GM19463 (cell line): Measurements from ENCODE around the gene STYXL2.

Experiments used
- ATAC-seq: cut with Tn5 transposase; IDR thresholded peaks from one replicate; pipeline ENCODE4 v1.9.1; 2021; ENCODE audit warnings: mild to moderate bottlenecking, moderate library complexity; ENCODE audit not compliant: unreplicated experiment

The STYXL2 gene

DNA sequence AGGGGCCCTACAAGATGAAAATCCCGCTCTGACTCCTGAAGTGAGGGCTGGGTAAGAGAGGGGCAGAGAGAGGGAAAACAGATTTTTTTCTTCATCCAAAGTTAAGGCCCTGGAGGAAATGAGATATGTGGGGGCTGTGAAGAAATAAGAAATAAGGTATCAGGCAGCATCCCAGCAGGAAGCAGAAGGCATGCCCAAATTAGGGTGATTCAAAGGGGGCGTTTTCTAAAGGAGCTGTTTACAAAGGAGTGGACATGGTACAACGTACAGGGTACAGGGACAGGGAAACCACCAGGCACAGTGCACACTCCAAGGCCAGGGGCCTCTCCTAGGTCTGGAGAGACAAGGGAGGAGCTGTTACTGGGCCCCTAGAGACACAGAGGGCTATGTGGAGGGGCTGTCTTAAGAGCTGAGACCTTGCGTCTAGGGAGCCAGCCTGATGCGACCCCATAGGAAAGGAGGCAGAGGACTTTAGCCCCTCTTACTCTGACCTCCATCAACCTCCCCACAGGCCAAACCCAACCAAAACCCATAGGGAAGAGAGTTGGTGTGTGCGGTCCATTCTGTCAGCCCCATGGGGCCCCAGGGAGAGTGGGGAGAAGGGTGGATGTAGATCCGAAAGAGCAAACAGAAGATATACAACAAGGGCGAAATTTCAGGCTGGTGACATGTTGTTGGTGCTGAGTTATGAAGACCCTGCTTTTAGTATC lies 38.6 kb downstream of the STYXL2 start:
- no peak for ATAC-seq

DNA sequence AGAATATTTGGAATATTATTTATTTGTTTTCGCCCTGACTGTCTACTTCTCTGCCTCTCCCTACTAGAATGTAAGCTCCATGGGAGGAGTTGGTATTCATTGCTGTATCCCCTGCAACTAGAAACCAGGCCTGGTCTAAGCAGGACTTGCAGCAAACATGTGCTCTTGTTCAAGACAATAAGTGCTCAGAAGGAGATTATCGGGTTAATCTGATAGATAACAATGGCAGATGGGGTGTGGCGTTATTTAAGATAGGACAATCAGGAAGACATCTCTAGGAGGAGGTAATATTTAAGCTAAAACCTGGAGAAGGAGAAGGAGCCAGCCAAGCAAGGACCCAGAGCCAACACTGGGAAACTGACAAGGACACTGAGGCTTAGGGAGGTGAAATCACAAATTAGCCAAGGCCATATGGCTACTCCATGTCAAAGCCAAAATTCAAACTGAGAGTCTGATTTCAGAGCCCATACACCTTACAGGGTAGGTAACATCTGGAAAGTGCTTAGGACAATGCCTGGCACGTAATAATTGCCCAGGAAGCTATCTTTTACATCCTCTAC lies 41.5 kb downstream of the STYXL2 start:
- no peak for ATAC-seq

DNA sequence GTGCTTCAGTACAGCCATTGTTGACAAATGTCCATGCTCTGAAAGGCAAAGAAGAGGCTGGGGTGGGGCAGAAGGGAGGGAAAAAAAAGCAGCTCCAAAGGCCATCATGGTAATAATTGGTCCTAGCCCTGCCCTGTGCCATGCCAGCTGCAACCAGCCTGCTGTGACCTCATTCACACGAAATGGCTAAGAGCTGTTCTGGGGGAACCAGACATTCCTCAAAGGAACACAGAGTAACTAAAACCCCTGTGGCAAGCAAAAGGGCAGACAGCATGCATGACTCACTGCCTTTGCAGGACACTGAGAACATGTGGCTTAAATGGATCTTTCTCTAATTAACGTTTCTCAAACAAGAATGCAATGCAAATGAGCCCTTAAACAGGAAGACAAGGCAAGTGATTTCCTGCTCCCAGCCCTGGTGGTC lies 42.3 kb downstream of the STYXL2 start:
- ATAC-seq, result no peak

GRCh38 chr1:167136806-167137205 lies 42.9 kb downstream of the STYXL2 start:
- ATAC-seq, result no peak

- no peak for ATAC-seq
Measured at GRCh38 chr1:167137332-167137781, 43.5 kb downstream of the STYXL2 start.

GRCh38 chr1:167137793-167138510 lies 44.1 kb downstream of the STYXL2 start:
- ATAC-seq, result no peak

DNA sequence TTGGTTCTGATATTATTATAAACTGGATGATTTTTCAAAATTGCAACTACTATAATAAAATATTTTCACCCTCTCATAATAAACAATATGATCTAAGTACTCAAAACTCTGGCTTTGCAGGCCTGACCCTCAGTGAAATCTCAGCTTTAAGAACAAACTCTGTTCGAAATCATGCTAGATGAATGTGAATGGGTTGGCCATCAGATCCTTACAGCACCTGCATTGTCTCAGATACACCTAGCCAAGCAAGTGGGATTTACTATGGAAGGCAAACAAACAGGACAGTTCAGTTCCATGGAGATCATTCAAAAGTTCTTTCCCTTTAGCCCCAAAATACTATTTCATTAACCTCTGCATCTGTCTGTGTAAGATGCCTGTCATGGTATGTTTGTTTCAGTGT lies 44.8 kb downstream of the STYXL2 start:
- no peak for ATAC-seq

DNA sequence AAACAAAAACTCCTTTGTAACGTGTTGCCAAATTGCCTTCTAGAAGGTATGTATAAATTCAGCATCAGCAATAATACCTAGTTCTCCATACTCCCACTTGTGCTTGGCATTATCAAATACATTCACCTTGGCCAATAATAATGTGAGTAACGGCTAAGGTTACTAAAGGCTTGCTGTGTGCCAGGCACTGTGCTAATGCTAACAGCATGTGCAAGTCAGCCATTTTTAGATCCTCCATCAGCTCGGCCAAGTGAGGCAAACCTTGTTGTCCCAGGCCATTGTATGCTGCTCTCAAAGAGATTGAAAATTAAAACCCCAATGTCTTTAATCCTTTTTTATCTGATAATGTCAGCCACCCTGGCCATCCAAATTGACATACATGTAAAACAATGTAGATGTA lies 48.1 kb downstream of the STYXL2 start:
- no peak for ATAC-seq
